Aorta (tissue), 5 donors: ENCODE measurements around the gene INTS7. TPM values are rescaled to one million over a fixed set of nuclear protein-coding genes. Genes with fewer than 3 reads are reported as not detected.
"Not testable (repeated sequence)": the region's sequence is repeated elsewhere in the genome, so short reads cannot be mapped to it uniquely, and the experiment has no call there.

Experiments used
- ATAC-seq: fragments of 200-7000 bp; cut with Tn5 transposase; one replicate; pipeline ENCODE4 v1.9.1; 2022; ENCODE audit warnings: moderate library complexity; ENCODE audit not compliant: low FRiP score
- DNase-seq, 2 donors: peaks; one replicate each; pipeline ENCODE4 v3.0.0-alpha.2; 2020
- H3K27ac ChIP-seq, 2 donors: one replicate each; pipeline ENCODE4 v1.5.1; 2013; ENCODE audit warnings: low read length in 2 of 2, mild to moderate bottlenecking in 2 of 2, moderate library complexity in 2 of 2, control low read depth in 1 of 2, inconsistent platforms in 1 of 2, low read depth in 1 of 2
- H3K27me3 ChIP-seq, 2 donors: one replicate each; pipeline ENCODE4 v1.6.1; 2013; ENCODE audit warnings: control low read depth in 1 of 2, low read length in 1 of 2, mild to moderate bottlenecking in 1 of 2, moderate library complexity in 1 of 2; ENCODE audit not compliant: insufficient read depth in 2 of 2, control insufficient read depth in 1 of 2
- H3K36me3 ChIP-seq, 2 donors: one replicate each; pipeline ENCODE4 v1.6.1; 2013; ENCODE audit warnings: control low read depth in 1 of 2, low read length in 1 of 2, mild to moderate bottlenecking in 1 of 2; ENCODE audit not compliant: insufficient read depth in 2 of 2, control insufficient read depth in 1 of 2
- H3K4me1 ChIP-seq, 2 donors: one replicate each; pipeline ENCODE4 v1.6.1; 2013; ENCODE audit warnings: low read length in 2 of 2, control low read depth in 1 of 2, mild to moderate bottlenecking in 1 of 2, moderate library complexity in 1 of 2; ENCODE audit not compliant: insufficient read depth in 2 of 2, control insufficient read depth in 1 of 2
- H3K4me3 ChIP-seq, 2 donors: one replicate each; pipeline ENCODE4 v1.5.1; 2013; ENCODE audit warnings: low read length in 2 of 2, control low read depth in 1 of 2, mild to moderate bottlenecking in 1 of 2
- H3K9me3 ChIP-seq: one replicate; pipeline ENCODE4 v1.6.1; 2013; ENCODE audit warnings: mild to moderate bottlenecking, low read length; ENCODE audit not compliant: control insufficient read depth
- WGBS, 2 donors: extraction: QIAGEN DNeasy Blood & Tissue Kit; methylation state at CpG; one replicate each; pipeline ENCODE4 v1.1.7; 2013; 5-methylcytosine and 5-hydroxymethylcytosine counted together
- intact Hi-C, 2 donors: fragments of 100-400 bp; cut with DNase I; formaldehyde crosslinking; loops; one replicate each; pipeline versions ENCODE4 v1.14.2 to v1.15.0; 2022
- polyA plus RNA-seq, 2 donors: library from polyadenylated mRNA; stranded (reverse); fragments of 200-250 nt; gene quantifications; one replicate each; pipeline ENCODE4 v1.2.3, GENCODE V29; 2013
- total RNA-seq, 2 donors: library from RNA; stranded (reverse); fragmentation: NEBNext Ultra II Directional; extraction: Animal tissue kit (Norgen Biotek cat#: 25700); gene quantifications; one replicate each; pipeline ENCODE4 v1.2.1, GENCODE V29; 2021
- donor health status: healthy with polysubstance abuse.
- donor health status: Bipolar disorder and iron deficiency.
- donor health status: DM: no; HTN: no; CAD: no.
- donor health status: DM: no; HTN: no; CAD: no.
- donor health status: DM: yes; HTN: yes; CAD: no.

The INTS7 gene
- total and polyA plus RNA-seq, 4 donors, result 3.8 to 9.4 (median 5.7) TPM

DNA sequence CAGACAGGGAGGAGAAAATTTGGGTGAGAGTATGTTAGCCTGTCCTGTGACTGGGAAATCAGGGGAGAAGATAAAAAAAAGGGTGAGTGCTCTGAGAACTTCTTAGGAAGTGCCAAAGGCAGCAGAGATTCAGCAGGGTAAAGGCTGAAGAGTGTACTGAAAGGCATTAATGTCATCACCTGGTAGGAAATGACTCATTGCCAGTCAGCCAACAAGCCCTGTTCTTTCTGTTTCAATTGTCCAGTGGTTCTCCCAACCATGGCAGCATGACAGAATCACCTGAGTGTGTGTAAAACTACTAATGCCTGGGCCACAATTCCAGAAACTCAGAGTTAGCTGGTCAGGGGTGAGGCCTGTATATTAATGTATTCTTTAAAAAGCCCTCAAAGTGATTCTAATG is 83.5 kb downstream of the INTS7 start:
- intact Hi-C loops, result no loop called here

GRCh38 chr1:211948377-211948776 is 87.0 kb downstream of the INTS7 start:
- ATAC-seq, result no peak
- 92% methylated on average over 5 of the region's 5 CpGs for WGBS, 2 donors
- no peaks in the 10 kb centered on the region for H3K9me3 ChIP-seq
- no peaks in the 10 kb centered on the region for H3K4me1 ChIP-seq
- no peaks in the 10 kb centered on the region for H3K27me3 ChIP-seq
- no peak overlapping the region for H3K4me3 ChIP-seq
- intact Hi-C loops, result no loop called here
- H3K36me3 ChIP-seq, result peaks cover 4 to 5% of the 10 kb centered on the region in 2 donors
- no peak overlapping the region for H3K27ac ChIP-seq
- no peak for DNase-seq

More for the DNA sequence above, 83.5 kb downstream of the INTS7 start:
- H3K27ac ChIP-seq, result no peak overlapping the region
- no peaks in the 10 kb centered on the region for H3K4me1 ChIP-seq
- ATAC-seq, result no peak
- H3K9me3 ChIP-seq, result no peaks in the 10 kb centered on the region
- H3K36me3 ChIP-seq, result peaks cover 4 to 5% of the 10 kb centered on the region in 2 donors
- no peak for DNase-seq
- H3K27me3 ChIP-seq, result no peaks in the 10 kb centered on the region
- no peak overlapping the region for H3K4me3 ChIP-seq

DNA sequence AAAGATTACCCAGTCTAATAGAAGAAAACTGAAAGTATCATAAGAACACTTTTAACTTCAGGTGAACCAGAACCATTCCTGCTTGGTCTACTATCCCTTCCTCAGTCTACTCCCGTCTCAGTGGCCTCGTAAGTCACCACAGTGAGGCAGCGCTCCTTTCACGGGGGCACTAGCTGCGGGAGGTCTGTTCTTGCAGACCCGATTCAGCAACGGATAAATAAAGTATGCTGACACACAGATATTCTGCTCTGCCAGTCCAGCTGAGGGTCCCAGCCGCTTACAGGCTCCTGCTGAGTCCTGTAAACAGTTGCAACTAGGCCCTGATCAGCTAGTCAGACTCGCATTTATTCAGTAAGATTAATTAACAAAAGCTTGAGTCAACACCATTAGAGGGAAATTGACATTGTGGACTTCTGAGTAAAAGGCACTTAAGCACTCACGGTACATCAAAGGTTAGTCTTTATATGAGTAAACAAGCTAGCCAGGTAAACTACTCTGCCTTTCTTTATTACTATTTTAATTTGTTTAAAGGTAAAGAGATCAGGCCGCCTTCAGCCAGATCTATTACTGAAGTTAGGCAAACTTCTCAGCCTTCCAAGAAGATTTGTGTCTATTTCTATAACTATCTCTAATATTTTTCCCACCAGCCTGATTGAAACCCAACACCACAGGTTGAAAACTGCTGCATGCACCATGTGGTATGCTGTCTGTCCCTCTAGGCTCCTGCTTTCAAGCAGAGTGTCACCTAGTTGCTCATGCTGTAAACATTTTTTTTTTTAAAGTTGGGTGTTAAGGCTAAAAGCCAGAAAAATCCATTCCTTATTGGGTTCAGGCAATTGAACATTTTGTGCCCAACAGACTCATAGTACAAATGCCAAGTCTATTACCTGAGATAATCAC is 87.7 kb downstream of the INTS7 start:
- Histone ChIP-seq H3K27me3 (no peaks in the 10 kb centered on the region), H3K36me3 (peaks cover 4 to 5% of the 10 kb centered on the region in 2 donors), H3K9me3 (no peaks in the 10 kb centered on the region), H3K4me1 (no peaks in the 10 kb centered on the region), H3K4me3 (no peak overlapping the region), H3K27ac (no peak overlapping the region)
- WGBS, 2 donors, result 67 to 70% methylated on average over 11 of the region's 11 CpGs
- intact Hi-C loops, result no loop called here
- no peak for ATAC-seq
- no peak for DNase-seq

GRCh38 chr1:211944733-211945500 is 90.4 kb downstream of the INTS7 start:
- ATAC-seq, result no peak
- no peaks in the 10 kb centered on the region for H3K27me3 ChIP-seq
- no peaks in the 10 kb centered on the region for H3K4me1 ChIP-seq
- WGBS, 2 donors, result 66 to 67% methylated on average over 10 of the region's 10 CpGs
- no peak overlapping the region for H3K4me3 ChIP-seq
- H3K9me3 ChIP-seq, result no peaks in the 10 kb centered on the region
- no peak overlapping the region for H3K27ac ChIP-seq
- H3K36me3 ChIP-seq, result peaks cover 0 to 3% of the 10 kb centered on the region in 2 donors
- intact Hi-C loops, result no loop called here
- DNase-seq, result no peak

DNA sequence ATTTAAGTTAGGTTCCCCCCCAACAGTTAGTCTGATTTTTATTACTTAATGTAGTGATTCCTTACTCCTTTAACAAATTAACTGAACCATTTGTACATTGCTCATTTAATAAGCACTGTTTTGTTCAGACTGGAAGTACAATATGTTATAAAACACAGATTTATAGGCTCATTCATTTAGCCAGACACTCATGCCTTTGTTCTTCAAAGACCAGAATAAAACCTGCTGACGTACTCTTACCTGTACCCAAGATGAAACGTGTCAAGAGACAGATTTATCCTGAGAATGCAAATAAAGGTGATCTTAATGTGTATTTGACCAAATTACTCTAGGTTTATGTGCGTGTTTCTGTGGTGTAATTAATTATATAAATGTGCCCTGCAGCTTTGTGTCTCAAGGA is 92.8 kb downstream of the INTS7 start:
- Histone ChIP-seq H3K4me1 (peaks cover 0 to 2% of the 10 kb centered on the region in 2 donors), H3K4me3 (no peak overlapping the region), H3K9me3 (no peaks in the 10 kb centered on the region), H3K36me3 (peaks cover 0 to 3% of the 10 kb centered on the region in 2 donors), H3K27ac (no peak overlapping the region), H3K27me3 (no peaks in the 10 kb centered on the region)
- ATAC-seq (no peak), DNase-seq (no peak)
- 96% methylated on average over 3 of the region's 3 CpGs for WGBS, 2 donors
- intact Hi-C loops, result no loop called here

DNA sequence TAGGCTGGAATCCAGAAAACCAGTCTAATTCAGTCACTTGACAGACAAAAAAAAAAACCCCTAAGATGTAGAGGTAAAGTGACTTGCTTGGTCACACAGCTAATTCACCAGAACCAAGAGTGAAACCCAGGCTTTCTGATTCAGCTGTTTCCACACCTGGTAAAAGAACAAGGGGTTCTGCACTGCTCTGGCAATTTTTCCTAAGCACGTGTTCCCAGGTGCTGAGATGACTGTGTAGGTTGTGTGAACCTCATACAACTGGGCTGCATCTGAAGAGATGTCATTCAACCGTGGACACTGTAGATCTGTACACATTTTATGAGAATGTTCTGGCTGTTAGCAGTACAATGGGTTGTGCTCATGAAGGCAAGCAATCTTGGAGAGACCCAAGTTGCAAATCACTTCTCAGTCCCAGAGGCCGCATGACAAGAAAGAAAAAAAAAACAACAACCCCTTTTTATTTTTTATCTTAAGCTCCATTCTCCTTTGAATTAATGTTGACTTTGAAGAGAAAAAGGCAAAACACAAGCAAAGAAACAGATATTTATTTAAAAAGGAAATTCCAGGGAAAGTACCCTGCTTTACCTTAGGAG is 95.4 kb downstream of the INTS7 start:
- DNase-seq, result no peak
- no peak overlapping the region for H3K4me3 ChIP-seq
- peaks cover 0 to 3% of the 10 kb centered on the region in 2 donors for H3K36me3 ChIP-seq
- no peak overlapping the region for H3K27ac ChIP-seq
- no peaks in the 10 kb centered on the region for H3K27me3 ChIP-seq
- peaks cover 0 to 2% of the 10 kb centered on the region in 2 donors for H3K4me1 ChIP-seq
- no peaks in the 10 kb centered on the region for H3K9me3 ChIP-seq
- ATAC-seq, result no peak
- 84 to 90% methylated on average over 3 of the region's 3 CpGs for WGBS, 2 donors
- intact Hi-C loops, result no loop called here

DNA sequence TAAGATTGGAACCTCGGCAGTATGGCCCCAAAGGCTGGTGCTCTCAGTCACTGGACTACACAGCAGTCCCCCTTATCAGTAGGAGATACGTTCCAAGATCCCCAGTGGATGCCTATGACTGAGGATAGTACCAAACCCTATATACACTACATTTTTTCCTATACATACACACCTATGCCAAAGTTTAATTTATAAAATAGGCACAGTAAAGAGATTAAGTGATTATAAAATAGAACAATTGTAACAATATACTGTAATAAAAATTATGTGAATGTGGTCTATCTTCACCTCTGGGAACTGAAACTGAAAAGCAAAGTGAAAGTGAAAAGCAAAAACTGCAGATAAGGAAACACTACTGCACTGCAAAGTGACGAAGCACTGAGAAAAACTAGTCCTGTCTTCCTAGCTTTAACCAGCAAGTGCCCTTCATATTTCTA is 96.8 kb downstream of the INTS7 start:
- 6 to 10% methylated on average over 3 of the region's 3 CpGs for WGBS, 2 donors
- Histone ChIP-seq H3K4me3 (no peak overlapping the region), H3K9me3 (no peaks in the 10 kb centered on the region), H3K27me3 (no peaks in the 10 kb centered on the region), H3K4me1 (peaks cover 0 to 2% of the 10 kb centered on the region in 2 donors), H3K27ac (no peak overlapping the region), H3K36me3 (peaks cover 0 to 3% of the 10 kb centered on the region in 2 donors)
- DNase-seq (no peak), ATAC-seq (no peak)
- intact Hi-C loops, result no loop called here

GRCh38 chr1:211937422-211937821 is 97.9 kb downstream of the INTS7 start:
- H3K4me1 ChIP-seq, H3K4me3 ChIP-seq, ATAC-seq, intact Hi-C loops, H3K27me3 ChIP-seq, DNase-seq, H3K9me3 ChIP-seq, H3K27ac ChIP-seq, H3K36me3 ChIP-seq: not testable (repeated sequence)
- 98 to 99% methylated on average over 5 of the region's 5 CpGs for WGBS, 2 donors
